IMR-90 (cell line): ENCODE results near the gene IFNA8.

ENCODE experiments used
- MAZ ChIP-seq: IDR thresholded peaks from 2 replicates; pipeline ENCODE4 v1.6.1; 2012; ENCODE audit warnings: low read depth, mild to moderate bottlenecking, low read length, improper control_type of control experiment, moderate library complexity, borderline replicate concordance
- MXI1 ChIP-seq: IDR thresholded peaks from 2 replicates; pipeline ENCODE4 v1.6.1; 2012; ENCODE audit warnings: low read depth, mild to moderate bottlenecking, low read length, moderate library complexity, borderline replicate concordance
- POLR2A ChIP-seq: IDR thresholded peaks from 2 replicates; pipeline ENCODE4 v1.6.1; 2012; ENCODE audit warnings: mild to moderate bottlenecking, low read depth, low read length
- TF ChIP-seq, protein P1 (sequence below): conservative IDR thresholded peaks from 2 replicates; pipeline ENCODE4 v1.5.1; 2012; ENCODE audit warnings: mild to moderate bottlenecking, low read depth, low read length, improper control_type of control experiment

DNA sequence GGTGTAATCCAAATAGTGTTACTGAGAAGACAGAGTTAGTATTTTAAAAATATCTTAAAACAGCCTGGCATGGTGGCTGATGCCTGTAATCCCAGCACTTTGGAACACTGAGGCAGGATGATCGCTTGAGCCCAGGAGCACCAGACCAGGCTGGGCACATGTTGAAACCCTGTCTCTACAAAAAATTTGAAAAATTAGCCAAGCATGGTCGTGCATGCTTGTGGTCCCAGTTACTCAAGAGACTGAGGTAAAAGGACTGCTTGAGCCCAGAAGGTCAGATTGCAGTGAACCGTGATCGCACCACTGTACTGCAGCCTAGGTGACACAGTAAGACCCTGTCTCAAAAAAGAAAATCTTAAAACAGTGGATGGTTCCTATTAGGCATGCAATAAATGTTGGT, 43.8 kb downstream of the IFNA8 start:
- TF ChIP-seq MXI1 (no peak), POLR2A (no peak), MAZ (no peak)
- TF ChIP-seq, protein P1, sequence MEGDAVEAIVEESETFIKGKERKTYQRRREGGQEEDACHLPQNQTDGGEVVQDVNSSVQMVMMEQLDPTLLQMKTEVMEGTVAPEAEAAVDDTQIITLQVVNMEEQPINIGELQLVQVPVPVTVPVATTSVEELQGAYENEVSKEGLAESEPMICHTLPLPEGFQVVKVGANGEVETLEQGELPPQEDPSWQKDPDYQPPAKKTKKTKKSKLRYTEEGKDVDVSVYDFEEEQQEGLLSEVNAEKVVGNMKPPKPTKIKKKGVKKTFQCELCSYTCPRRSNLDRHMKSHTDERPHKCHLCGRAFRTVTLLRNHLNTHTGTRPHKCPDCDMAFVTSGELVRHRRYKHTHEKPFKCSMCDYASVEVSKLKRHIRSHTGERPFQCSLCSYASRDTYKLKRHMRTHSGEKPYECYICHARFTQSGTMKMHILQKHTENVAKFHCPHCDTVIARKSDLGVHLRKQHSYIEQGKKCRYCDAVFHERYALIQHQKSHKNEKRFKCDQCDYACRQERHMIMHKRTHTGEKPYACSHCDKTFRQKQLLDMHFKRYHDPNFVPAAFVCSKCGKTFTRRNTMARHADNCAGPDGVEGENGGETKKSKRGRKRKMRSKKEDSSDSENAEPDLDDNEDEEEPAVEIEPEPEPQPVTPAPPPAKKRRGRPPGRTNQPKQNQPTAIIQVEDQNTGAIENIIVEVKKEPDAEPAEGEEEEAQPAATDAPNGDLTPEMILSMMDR: no peak
